HG02623 (cell line): Measurements from ENCODE around the gene MIA.
"Not testable (repeated sequence)": the region's sequence is repeated elsewhere in the genome, so short reads cannot be mapped to it uniquely, and the experiment has no call there.

ENCODE experiments used
- ATAC-seq: cut with Tn5 transposase; IDR thresholded peaks from one replicate; pipeline ENCODE4 v1.9.1; 2021; ENCODE audit warnings: moderate library complexity; ENCODE audit not compliant: unreplicated experiment

The MIA gene

DNA sequence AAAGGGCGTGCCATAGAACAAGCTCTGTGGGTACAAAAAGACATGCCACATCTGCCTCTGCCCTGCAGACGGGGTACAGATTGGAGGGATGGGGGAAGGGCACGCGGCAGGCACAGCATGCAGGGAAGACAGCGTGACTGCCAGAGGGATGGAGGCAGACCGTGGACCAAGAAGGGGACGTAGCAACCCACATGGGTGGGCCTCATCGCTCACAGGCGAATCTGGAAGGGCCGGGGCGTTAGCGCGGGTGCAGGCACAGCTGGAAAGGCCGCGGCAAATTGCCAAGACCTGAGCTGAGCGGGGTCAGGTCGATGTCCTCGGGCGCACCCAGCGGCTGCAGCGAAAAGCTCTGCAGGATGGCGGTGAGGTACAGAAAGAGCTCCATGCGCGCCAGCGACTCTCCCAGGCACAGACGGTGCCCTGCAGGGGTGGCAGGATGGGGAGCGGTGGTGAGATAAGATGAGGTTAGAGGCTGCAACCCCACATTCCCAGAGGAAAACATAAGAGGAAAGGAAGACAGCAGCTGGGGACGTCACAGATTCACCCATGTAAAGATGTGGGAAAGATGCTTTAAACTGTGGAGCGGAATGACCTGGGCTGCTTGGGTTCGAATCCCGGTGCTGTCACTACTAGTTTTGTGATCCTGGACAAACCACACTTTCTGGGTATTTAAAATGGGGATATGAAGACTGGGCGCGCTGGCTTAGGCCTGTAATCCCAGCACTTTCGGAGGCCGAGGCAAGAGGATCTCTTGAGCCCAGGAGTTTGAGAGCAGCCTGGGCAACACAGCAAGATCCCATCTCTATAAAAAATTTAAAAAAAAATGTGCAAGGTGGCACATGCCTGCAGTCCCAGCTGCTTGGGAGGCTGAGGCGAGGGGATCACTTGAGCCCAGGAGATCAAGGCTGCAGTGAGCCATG is 43.4 kb downstream of the MIA start:
- not testable (repeated sequence) for ATAC-seq

DNA sequence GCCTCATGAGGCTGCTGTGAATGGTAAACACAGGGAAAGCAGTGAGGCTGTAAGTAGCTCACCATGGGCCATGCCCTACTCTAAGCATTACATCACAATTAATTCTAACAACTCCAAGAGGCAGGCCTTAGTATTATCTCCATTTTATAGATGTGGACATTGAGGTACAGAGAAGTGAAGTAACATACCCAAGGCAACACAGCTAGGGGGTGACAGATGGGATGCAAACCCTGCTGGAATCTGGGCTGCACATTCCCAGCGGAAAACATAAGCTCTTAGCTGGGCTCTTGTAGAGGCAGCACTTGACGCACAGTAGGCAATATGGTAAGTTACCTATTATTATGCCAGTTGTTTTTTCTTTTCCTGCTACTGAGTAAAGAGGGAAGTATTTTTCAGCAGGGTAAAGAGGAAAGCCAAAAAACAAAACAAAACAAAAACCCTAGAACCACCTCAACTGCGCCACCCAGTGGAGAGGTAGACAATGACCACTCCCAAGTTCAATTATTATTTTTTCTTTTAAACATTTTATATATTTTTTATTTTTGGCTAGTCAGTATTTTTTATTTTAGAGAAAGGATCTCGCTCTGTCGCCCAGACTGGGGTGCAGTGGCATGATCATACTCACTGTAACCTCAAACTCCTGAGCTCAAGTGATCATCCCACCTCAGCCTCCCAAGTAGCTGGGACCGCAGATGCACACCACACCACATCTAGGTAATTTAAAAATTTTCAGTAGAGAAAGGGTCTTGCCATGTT is 44.3 kb downstream of the MIA start:
- ATAC-seq = not testable (repeated sequence)

DNA sequence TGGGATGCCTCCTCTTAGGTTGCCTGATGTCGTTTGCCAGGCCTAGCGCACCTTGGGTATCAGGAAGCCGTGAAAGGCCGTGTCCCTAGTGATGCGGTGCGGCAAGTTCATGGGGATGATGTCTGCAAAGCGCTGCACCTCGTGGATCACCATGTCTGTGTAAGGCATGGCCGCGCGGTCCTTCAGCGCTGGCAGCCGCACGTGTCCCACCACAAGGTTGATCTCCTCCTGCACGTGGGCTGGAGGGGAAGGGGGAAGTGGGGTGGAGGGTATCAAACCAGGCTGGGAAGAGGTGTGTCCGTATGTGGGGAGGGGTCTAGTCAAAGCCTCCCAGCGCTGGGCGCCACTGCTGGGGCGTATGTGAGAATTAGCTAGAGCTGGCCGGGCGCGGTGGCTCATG is 46.8 kb downstream of the MIA start:
- no peak for ATAC-seq

DNA sequence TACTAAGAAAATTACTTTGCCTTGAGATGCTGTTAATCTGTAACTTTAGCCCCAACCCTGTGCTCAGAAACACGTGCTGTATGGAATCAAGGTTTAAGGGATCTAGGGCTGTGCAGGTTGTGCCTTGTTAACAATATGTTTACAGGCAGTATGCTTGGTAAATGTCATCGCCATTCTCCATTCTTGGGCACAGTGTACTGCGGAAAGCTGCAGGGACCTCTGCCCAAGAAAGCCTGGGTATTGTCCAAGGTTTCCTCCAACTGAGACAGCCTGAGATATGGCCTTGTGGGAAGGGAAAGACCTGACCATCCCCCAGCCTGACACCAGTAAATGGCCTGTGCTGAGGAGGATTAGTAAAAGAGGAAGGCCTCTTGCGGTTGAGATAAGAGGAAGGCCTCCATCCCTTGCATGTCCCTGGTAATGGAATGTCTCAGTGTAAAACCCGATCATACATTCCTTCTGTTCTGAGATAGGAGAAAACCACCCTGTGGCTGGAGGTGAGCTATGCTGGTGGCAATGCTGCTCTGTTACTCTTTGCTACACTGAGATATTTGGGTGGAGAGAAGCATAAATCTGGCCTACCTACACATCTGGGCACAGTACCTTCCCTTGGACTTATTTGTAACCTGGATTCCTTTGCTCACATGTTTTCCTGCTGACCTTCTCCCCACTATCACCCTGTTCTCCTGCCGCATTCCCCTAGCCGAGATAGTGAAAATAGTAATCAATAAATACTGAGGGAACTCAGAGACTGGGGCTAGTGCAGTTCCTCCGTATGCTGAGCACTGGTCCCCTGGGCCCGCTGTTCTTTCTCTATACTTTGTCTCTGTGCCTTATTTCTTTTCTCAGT is 47.6 kb downstream of the MIA start:
- not testable (repeated sequence) for ATAC-seq

DNA sequence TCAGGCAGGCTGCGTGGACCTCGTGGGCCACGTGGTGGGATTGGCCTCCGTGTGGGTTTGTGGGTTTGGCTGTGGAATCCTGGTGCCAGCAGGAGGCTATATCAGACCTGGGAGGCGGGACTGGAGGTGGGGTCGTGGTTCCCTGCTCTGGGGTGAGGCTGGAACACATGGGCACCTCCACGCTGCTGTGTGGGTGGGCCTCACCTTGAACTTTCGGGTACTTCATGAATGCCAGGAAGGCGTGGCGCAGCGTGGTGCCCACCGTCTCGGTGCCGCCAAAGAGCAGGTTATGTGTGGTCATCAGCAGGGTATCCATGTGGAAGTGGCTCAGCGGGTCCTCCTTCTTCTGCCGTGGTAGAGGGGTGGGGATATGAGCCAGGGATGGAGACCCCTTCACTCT is 49.6 kb downstream of the MIA start:
- not testable (repeated sequence) for ATAC-seq

DNA sequence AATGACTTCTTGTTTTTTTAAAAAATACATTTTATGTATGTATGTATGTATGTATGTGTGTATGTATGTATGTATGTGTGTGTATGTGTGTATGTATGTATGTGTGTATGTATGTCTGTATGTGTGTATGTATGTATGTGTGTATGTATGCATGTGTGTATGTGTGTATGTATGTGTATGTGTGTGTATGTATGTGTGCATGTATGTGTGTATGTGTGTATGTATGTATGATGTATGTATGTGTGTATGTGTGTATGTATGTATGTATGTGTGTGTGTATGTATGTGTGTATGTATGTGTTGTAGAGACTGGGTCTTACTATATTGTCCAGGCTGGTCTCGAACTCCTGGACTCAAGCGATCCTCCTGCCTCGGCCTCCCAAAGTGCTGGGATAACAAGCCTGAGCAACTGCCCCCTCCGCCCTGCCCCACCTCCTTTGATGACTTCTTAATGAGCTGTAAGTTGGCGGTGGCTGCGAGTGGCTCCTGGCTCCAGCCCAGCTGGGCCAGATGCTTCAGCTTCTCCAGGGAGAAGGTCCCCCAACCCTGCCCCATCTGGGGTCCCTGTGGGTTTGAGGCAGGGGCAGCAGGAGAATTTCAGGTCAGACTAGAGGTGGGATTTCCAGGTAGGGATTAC is 50.3 kb downstream of the MIA start:
- not testable (repeated sequence) for ATAC-seq

DNA sequence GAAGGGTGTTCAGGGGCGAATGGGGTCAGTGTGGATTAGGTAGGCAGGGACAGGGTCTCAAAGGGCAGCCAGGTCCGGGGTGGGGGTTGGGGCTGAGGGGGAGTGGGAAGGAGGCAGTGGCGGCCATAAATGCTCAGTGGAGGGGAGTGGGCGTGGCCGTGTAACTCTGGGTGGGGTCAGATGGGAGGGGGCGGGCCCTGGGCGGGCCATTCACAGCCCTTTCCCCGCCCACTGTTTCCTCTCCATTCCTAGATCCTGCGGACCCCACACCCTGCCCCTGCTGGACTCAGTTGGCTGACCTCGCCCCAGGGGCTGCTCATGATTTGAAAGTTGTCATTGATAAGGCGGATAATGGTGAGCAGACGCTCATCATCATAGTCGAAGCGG is 51.0 kb downstream of the MIA start:
- not testable (repeated sequence) for ATAC-seq

DNA sequence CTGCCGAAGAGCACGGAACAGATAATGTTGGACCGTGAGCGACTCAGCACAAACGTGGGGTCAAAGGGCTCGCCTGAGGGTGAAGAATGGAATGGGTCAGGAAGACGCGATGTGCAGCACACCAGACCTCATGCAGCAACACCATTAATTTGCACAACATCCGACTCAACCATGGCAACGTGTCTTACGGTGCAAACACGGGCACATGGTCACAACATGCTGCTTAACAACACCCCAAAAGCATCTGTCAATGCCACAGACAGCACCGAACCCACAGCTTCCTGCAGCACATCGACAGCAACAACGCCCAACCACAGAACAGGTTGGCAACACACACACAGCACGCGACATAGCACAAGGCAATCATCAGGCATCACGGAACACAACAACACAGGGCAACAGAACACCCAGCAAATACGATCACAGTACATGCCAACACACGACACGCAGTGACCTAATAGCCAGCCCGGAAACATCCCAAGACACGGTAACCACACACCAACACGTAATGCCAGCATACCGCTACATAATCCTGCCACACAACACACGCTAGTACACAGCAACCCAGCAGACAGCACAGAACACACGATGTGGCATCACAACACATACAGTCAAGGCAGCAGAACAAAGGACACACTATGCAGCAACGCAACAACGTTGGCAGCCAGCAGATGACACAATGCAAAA is 51.5 kb downstream of the MIA start:
- not testable (repeated sequence) for ATAC-seq
